Measurements from ENCODE around the gene TMEM213.
"Not testable (repeated sequence)": the region's sequence is repeated elsewhere in the genome, so short reads cannot be mapped to it uniquely, and the experiment has no call there.

The TMEM213 gene

DNA sequence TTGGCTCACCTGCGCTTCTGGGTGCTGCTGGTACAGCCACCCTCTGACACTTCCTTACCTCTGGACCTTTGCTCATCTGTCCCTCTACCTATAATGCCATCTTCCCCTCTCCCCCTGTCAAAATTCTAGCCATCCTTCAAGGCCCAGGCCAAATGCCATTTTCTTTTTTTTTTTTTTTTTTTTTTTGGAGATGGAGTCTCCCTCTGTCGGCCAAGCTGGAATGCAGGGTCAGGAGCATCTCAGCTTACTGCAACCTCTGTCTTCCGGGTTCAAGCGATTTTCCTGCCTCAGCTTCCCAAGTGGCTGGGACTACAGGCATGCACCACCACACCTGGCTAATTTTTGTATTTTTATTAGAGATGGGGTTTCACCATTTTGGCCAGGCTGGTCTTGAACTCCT is 748 bp upstream of the TMEM213 start:
- DNase-seq (ENCODE audit: low read depth): not testable (repeated sequence)

GRCh38 chr7:138798836-138799235 is 1.0 kb downstream of the TMEM213 start:
- no peak for DNase-seq (ENCODE audit: low read depth)

DNA sequence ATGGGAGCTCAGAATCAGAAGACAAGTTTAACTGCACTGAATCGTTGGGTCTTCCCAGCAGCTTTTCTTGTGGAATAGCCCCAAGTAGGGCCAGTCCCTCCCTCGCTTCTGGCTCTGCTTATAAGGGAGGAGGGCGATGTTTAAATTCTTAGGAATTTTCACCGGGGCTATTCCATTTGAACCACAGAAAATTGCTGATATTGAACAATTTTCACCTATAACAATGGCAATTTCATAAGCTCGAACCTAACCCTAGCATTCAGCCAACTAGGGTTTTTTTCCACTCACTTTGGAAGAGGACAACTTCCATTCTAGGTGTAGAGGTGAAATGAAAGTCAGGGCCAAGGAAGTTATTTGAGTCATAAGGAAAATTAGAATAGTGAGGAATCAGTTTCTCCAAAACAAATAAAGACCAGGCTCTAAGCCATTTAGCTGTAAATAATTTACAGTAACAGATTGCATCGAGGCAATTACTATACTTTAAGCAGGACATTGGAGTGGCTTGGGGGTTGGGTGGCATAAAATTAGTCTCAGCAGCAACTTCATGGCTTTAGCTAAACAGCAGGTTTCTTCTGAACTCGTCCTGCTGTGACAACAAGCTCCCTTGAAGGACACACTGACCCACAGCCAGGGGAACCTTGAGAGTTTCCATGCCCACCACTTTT is 1.7 kb downstream of the TMEM213 start:
- DNase-seq (ENCODE audit: low read depth): no peak

DNA sequence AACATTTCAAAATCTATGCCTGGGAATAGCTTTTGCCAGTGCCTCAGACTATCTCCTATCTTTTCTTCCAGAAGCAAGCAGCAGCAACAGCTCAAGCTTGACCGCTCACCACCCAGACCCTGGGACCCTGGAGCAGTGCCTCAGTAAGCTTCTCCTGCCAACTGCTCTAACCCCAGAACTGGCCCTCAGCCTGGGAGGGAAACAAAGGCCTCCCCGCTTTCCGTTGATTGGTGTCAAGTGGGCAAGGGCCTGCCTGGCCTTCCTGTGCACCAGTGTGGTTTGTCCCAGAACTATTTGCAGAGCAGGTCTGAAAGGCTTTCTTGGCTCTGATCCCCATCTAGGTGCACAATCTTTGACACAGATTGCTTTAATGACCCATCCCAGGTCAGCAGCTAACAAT is 3.5 kb downstream of the TMEM213 start:
- DNase-seq (ENCODE audit: low read depth): no peak

DNA sequence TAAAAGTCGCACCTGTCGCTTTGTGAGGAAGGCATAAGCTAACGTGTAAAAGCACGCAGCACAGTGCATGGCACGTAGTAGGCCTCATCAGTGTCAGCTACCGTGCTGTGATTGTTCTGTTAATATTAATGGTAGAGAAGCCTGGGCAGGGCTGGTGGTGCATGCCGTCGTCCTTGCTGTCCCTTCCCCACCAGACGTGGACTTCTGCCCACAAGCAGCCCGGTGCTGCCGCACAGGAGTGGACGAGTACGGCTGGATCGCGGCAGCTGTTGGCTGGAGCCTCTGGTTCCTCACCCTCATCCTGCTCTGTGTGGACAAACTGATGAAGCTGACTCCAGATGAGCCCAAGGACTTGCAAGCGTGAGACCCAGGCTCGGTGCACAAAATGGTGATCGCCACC is 4.9 kb downstream of the TMEM213 start:
- no peak for DNase-seq (ENCODE audit: low read depth)

- DNase-seq (ENCODE audit: low read depth): no peak
Observed at GRCh38 chr7:138804618-138805017, 6.8 kb downstream of the TMEM213 start.

DNA sequence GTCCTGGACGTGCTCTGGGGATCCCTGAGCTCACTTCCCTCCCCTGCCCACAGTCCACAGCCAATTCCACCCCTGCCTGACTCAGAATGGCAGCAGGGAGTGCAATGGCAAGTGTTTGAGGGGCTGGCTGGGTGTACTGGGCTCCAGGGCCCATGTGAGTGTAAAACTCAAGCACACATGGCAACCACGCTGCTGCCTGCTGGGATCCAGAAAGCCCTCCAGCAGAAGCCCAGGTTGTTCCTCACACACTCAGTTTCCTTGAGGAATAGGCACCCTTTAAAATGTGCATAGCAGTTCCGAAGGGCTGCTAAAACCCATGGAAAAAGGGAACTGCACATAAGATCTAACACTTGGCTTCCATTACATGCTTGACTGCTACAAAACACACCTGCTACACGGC is 11.6 kb downstream of the TMEM213 start:
- no peak for DNase-seq (ENCODE audit: low read depth)

GRCh38 chr7:138811327-138811726 is 13.5 kb downstream of the TMEM213 start:
- not testable (repeated sequence) for DNase-seq (ENCODE audit: low read depth)

DNA sequence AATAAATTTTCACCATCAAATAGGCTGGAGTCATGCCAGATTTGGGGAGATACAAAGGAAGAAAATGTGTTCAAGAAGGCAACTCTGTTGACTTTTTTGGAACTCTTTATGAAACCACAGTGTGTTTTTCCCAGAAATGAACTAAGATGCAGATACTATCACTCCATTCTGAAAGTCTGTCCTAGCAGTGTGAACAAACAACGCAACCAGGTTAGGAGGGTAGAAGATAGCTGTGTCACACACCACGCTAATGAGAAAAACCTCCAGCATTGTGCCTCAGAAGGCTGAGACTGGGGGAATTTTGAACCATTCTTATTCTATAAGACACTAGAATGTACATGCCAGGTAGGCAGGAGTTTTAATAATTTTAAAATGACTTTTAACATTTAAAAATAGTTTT is 16.2 kb downstream of the TMEM213 start:
- no peak for DNase-seq (ENCODE audit: low read depth)

- DNase-seq (ENCODE audit: low read depth): no peak
Observed at GRCh38 chr7:138814816-138815332, 17.1 kb downstream of the TMEM213 start.

- no peak for DNase-seq (ENCODE audit: low read depth)
Observed at GRCh38 chr7:138816650-138817049, 18.9 kb downstream of the TMEM213 start.

GRCh38 chr7:138819625-138820024 is 21.8 kb downstream of the TMEM213 start:
- DNase-seq (ENCODE audit: low read depth): no peak

DNA sequence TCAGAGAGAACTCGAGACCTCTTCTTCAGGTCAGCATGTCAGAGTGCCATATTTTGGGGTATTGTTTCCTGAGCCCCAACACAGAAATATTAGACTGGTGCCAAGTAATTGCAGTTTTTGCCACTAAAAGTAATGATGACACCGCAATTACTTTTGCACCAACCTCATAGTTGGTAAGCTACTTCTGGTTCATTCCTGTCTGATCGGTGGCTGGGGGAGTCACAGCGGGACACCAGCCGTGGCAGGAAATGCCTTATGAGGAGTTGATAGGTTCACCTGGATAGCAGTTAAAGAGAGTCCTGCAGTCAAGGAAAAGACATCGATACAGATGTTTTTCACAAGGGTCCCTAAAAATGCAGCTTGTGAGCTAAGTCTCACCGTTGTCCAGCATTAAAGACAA is 24.1 kb downstream of the TMEM213 start:
- DNase-seq (ENCODE audit: low read depth): no peak

- no peak for DNase-seq (ENCODE audit: low read depth)
Observed at GRCh38 chr7:138822867-138823535, 25.2 kb downstream of the TMEM213 start.

DNA sequence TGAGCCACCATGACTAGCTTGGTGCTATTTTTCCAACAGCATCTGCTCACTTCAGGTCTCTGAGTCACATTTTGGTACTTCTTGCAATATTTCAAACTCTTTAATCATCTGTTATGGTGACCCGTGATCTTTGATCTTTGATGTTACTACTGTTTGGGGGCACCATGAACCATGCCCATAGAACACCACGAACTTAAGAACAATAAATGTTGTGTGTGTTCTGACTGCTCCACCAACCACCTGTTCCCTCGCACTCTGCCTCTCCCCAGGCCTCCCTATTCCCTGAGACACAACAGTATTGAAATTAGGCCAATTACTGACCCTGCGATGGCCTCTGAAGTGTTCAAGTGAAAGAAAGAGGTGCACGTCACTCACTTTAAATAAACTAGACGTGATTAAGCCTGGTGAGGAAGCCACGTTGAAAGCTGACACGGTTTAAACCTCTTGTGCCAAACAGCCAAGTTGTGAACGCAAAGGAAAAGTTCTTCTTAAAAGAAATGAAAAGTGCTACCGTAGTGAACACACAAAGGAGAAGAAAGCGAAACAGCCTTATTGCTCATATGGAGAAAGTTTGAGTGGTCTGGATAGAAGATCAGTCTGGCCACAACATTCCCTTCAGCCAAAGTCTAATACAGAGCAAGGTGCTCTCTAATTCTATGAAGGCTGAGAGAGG is 27.4 kb downstream of the TMEM213 start:
- DNase-seq (ENCODE audit: low read depth): no peak

DNA sequence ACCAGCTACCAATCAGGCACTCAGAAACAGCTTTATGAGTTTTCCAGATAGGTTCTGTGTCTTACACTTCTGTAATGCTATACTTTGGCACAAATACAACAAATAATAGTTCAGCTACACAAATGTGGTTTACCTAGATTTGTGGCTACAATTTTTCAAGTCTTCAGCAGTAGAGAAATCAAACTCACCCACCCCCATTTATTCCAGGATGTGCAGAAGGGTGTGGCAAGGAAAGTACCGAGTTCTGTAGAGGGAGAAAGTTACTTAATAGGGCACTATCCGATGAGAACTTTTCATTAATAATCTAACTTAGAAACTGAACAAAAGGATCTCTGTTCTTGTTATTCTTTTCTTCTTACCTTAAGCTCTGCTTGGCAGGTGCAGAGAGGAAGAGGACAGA is 30.5 kb downstream of the TMEM213 start:
- DNase-seq (ENCODE audit: low read depth): no peak

- no peak for DNase-seq (ENCODE audit: low read depth)
Observed at GRCh38 chr7:138829335-138829734, 31.5 kb downstream of the TMEM213 start.

DNA sequence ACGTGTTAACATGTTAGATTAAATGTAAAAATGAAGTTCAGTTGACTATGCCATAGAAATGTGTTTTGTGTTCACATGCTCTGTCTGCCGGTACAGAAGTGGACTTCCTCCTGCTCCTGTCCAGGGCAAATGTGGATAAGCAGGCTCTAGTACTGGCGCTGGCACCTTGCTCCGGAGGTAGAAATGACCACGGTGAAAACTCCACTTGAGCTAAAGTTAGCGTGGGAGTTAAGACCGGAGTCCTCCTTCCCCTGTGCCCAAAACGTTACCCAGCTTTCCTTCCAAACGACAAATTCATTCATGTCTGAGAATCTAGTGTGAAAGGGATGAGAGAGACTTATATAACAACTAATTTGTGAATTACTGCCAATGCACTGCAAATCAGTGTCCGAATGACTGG is 35.2 kb downstream of the TMEM213 start:
- DNase-seq (ENCODE audit: low read depth): no peak

DNA sequence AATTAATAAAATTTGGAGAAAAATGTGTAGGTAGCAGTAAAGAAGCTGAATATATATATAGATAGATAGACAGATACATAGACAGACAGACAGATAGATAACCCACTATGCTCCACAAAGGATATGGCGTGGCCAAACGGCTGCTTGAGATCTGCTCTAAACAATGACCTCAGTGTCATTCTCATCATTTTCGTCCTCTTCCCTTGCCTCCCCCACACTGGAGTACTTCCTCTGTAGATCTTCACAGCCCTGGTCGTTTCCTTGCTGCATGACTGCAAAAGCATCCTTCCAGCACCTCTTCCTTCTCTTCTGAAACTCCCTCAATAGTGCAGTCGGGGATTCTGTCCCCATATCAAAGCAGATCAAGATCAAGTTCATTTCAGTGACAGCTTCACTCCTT is 35.8 kb downstream of the TMEM213 start:
- DNase-seq (ENCODE audit: low read depth): no peak

GRCh38 chr7:138834583-138834982 is 36.8 kb downstream of the TMEM213 start:
- DNase-seq (ENCODE audit: low read depth): no peak

- DNase-seq (ENCODE audit: low read depth): no peak
Observed at GRCh38 chr7:138835087-138835486, 37.3 kb downstream of the TMEM213 start.

DNA sequence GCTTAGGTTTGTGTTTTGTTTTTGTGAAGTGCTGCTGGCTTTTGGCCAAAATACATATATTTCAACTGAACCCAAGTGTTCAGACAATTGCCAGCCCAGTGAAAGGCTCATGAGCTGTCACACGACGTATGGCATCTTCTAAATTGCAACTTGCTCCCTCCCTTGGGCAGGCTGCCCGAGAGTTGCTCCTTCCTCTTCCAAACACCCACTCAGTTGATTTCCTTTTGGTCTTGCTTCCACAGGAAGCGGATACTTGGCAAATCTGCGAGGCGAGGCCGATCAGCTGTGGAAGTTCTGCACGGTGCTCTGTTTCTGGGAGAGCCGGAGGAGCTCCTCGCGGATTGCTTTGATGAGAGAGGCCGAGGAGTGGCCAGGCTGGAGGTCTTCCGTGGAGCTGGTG is 39.8 kb downstream of the TMEM213 start:
- DNase-seq (ENCODE audit: low read depth): no peak

DNA sequence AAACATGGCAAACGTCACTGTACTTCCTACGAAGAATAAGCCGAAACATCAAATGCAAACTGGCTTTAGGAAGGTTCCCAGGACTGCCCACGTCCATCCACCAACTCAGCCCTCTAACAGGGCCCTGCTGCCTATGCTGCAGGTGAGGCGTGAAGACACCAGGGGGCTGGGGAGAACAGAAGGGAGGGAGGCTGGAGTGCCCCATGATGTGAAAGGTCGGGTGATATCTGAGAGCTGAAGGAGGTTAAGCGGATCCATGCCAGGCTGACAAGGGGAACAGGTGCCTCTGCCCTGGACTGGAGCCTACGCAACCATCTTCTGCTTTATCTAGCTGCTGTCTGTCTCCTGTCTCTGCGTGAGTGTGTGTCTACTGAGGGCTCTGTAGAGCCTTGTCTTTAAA is 40.4 kb downstream of the TMEM213 start:
- DNase-seq (ENCODE audit: low read depth): no peak

Measured in activated T-helper 9 cell treated with anti-CD3 and anti-CD28 coated beads, Interleukin-2, amount 50 U/mL, for 16 hours (primary cell).